K562 (cell line): ENCODE measurements around the gene RPL35. TPM values are rescaled to one million over a fixed set of nuclear protein-coding genes. Genes with fewer than 3 reads are reported as not detected.

Experiments used
- CEBPG ChIP-seq, 3 experiments: fragments of 200-800 bp in 1 of 3; sonication (Bioruptor generic) in 1 of 3; sonication (generic) in 1 of 3; formaldehyde crosslinking in 1 of 3; IDR thresholded peaks in 2 of 3; conservative IDR thresholded peaks in 1 of 3; 2 replicates each; pipeline versions ENCODE4 v1.6.1 to v1.8.0; 2016 to 2022; ENCODE audit warnings: missing compliant biosample characterization in 2 of 3, missing genetic modification characterization in 2 of 3, mild to moderate bottlenecking in 1 of 3, missing genetic modification reagents in 1 of 3
- HDGF ChIP-seq: fragments of 450-650 bp; IDR thresholded peaks from 2 replicates; pipeline ENCODE4 v1.6.1; 2016
- HSF4 ChIP-seq: fragments of 250-450 bp; sonication (Bioruptor Pico); IDR thresholded peaks from 2 replicates; pipeline ENCODE4 v2.1.2; 2022; ENCODE audit warnings: mild to moderate bottlenecking, moderate library complexity, borderline replicate concordance
- JUND ChIP-seq, 2 experiments: IDR thresholded peaks; 2 replicates in 1 of 2; 3 replicates in 1 of 2; pipeline ENCODE4 v1.6.1; 2011; ENCODE audit warnings: borderline replicate concordance in 2 of 2, low read depth in 2 of 2, low read length in 2 of 2, improper control_type of control experiment in 1 of 2, missing biosample characterization in 1 of 2, missing genetic modification characterization in 1 of 2, missing genetic modification reagents in 1 of 2
- MAFF ChIP-seq: IDR thresholded peaks from 2 replicates; pipeline ENCODE4 v1.6.1; 2012; ENCODE audit warnings: low read length, improper control_type of control experiment
- NCOA6 ChIP-seq: fragments of 450-650 bp; IDR thresholded peaks from 2 replicates; pipeline ENCODE4 v1.6.1; 2017; ENCODE audit warnings: mild to moderate bottlenecking
- PRMT5 ChIP-seq: sonication (generic); formaldehyde crosslinking; IDR thresholded peaks from 2 replicates; pipeline ENCODE4 v1.5.0; 2020; ENCODE audit warnings: missing genetic modification reagents
- RAD21 ChIP-seq, 2 experiments: fragments of 250-450 bp in 1 of 2; fragments of 450-650 bp in 1 of 2; sonication (Bioruptor Pico) in 1 of 2; formaldehyde crosslinking in 1 of 2; IDR thresholded peaks in 1 of 2; conservative IDR thresholded peaks in 1 of 2; 2 replicates each; pipeline versions ENCODE4 v1.4.0 to v1.8.0; 2020 to 2022; ENCODE audit warnings: mild to moderate bottlenecking in 2 of 2, moderate library complexity in 1 of 2
- RBFOX2 ChIP-seq: fragments of 200-400 bp; formaldehyde crosslinking; IDR thresholded peaks from 2 replicates; pipeline ENCODE4 v1.6.1; 2017; ENCODE audit warnings: low read depth, mild to moderate bottlenecking, low read length, moderate library complexity
- SRSF1 ChIP-seq: fragments of 200-400 bp; formaldehyde crosslinking; IDR thresholded peaks from 2 replicates; pipeline ENCODE4 v1.6.1; 2017; ENCODE audit warnings: mild to moderate bottlenecking, low read depth, low read length, moderate library complexity
- TAF15 ChIP-seq: fragments of 200-400 bp; formaldehyde crosslinking; IDR thresholded peaks from 2 replicates; pipeline ENCODE4 v1.6.1; 2017; ENCODE audit warnings: mild to moderate bottlenecking, low read depth, low read length, moderate library complexity
- ZNF184 ChIP-seq: sonication (generic); formaldehyde crosslinking; IDR thresholded peaks from 2 replicates; pipeline ENCODE4 v1.5.0; 2020; ENCODE audit warnings: missing genetic modification reagents
- ZNF324 ChIP-seq: fragments of 250-450 bp; sonication (Bioruptor Pico); IDR thresholded peaks from 2 replicates; pipeline ENCODE4 v1.4.0; 2020; ENCODE audit warnings: mild to moderate bottlenecking
- polyA plus RNA-seq, 8 experiments: library from polyadenylated mRNA; depleted of rRNA in 4 of 8; stranded (reverse) in 5 of 8; unstranded in 3 of 8; fragments of >200 nt; fragmentation: Nextera tagmentation in 2 of 8; fragmentation: Illumina TruSeq in 1 of 8; extraction: Ambion mirVana in 2 of 8; extraction: Trizol in 1 of 8; gene quantifications; 2 replicates each; pipeline versions ENCODE4 v1.2.1 to v1.2.3, GENCODE V29; 2011 to 2014; ENCODE audit warnings: inconsistent platforms in 1 of 8, missing spikeins in 1 of 8
- total RNA-seq, 7 experiments: library from RNA; depleted of rRNA in 6 of 7; stranded (reverse); fragments of >200 nt in 6 of 7; fragmentation: Illumina TruSeq in 2 of 7; extraction: Trizol in 2 of 7; gene quantifications; 2 replicates each; pipeline versions ENCODE4 v1.2.1 to v1.2.3, GENCODE V29; 2011 to 2021; ENCODE audit warnings: low replicate concordance in 1 of 7
- TF ChIP-seq, protein P1 (sequence below): fragments of 450-650 bp; IDR thresholded peaks from 2 replicates; pipeline ENCODE4 v1.7.0; 2016; ENCODE audit warnings: borderline replicate concordance
- TF ChIP-seq, protein P2 (sequence below): fragments of 250-450 bp; sonication (Bioruptor Pico); IDR thresholded peaks from 2 replicates; pipeline ENCODE4 v1.9.0; 2021; ENCODE audit warnings: mild to moderate bottlenecking, inconsistent platforms
- TF ChIP-seq, protein P3 (sequence below): fragments of 150-350 bp; conservative IDR thresholded peaks from 2 replicates; pipeline ENCODE4 v1.6.1; 2014; ENCODE audit warnings: low read length
- TF ChIP-seq, protein P4 (sequence below): fragments of 250-450 bp; sonication (Bioruptor Pico); IDR thresholded peaks from 2 replicates; pipeline ENCODE4 v1.8.0; 2022; ENCODE audit warnings: moderate library complexity, mild to moderate bottlenecking, inconsistent platforms
- TF ChIP-seq, protein P5 (sequence below): fragments of 450-650 bp; IDR thresholded peaks from 2 replicates; pipeline ENCODE4 v1.6.1; 2014; ENCODE audit warnings: low read depth, mild to moderate bottlenecking, moderate library complexity, borderline replicate concordance

The RPL35 gene
- total and polyA plus RNA-seq, 9 of the 15 experiments (the other 6 are each of a cell fraction or from before 2014, with no cell fraction given), result 1,755 to 5,101 (median 3,405) TPM

DNA sequence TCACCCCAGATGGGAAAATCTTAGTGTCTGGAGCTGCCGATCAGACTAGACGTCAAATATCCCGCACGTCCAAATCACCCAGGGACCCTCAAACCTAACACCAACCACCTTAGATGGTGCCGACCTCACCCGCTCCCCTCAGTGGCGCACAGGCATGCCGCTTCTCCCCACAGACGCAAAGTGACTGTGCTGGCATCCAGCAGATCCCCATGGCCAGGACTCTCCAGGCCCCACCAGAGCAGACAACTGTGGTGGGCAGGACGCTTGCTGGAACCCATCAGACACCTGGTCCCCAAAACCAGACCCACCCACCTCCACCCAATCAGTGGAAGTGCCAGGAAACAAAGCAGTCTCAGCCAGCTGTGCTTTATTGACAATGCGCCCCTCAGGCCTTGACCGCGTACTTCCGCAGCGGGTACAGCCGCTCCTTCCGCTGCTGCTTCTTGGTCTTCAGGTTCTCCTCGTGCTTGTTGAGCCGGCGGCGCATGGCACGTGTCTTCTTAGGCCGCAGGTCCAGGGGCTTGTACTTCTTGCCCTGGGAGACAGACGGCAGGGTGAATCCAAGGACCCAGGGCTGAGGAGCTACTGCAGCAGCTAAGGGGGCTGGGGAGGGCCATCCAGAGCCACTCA is 4.1 kb downstream of the RPL35 start (continued):
- TF ChIP-seq CEBPG (CRISPR knock-in tag; IDR thresholded peaks at IDR 0.05) (no peak), CEBPG (tag; conservative IDR thresholded peaks at IDR 0.05 in 1 of 2, IDR thresholded peaks at IDR 0.05 in 1 of 2) (no peak), RAD21 (CRISPR knock-in tag; conservative IDR thresholded peaks at IDR 0.05 in 1 of 2, IDR thresholded peaks at IDR 0.05 in 1 of 2) (no peak), SRSF1 (no peak), ZNF184 (CRISPR knock-in tag) (no peak), HDGF (no peak), NCOA6 (no peak), JUND (IDR thresholded peaks at IDR 0.05; ENCODE audit: borderline replicate concordance, low read depth, low read length) (no peak), JUND (tag; IDR thresholded peaks at IDR 0.05; ENCODE audit: borderline replicate concordance, low read depth, low read length) (no peak), PRMT5 (CRISPR knock-in tag) (no peak), TAF15 (0 out of 2 replicates have a peak, but pooled peaks have one; percentile 48), ZNF324 (no peak), MAFF (no peak), RBFOX2 (peak; percentile 73), HSF4 (CRISPR knock-in tag) (no peak)
- TF ChIP-seq, protein P1, sequence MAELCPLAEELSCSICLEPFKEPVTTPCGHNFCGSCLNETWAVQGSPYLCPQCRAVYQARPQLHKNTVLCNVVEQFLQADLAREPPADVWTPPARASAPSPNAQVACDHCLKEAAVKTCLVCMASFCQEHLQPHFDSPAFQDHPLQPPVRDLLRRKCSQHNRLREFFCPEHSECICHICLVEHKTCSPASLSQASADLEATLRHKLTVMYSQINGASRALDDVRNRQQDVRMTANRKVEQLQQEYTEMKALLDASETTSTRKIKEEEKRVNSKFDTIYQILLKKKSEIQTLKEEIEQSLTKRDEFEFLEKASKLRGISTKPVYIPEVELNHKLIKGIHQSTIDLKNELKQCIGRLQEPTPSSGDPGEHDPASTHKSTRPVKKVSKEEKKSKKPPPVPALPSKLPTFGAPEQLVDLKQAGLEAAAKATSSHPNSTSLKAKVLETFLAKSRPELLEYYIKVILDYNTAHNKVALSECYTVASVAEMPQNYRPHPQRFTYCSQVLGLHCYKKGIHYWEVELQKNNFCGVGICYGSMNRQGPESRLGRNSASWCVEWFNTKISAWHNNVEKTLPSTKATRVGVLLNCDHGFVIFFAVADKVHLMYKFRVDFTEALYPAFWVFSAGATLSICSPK, result no peak
- TF ChIP-seq, protein P2, sequence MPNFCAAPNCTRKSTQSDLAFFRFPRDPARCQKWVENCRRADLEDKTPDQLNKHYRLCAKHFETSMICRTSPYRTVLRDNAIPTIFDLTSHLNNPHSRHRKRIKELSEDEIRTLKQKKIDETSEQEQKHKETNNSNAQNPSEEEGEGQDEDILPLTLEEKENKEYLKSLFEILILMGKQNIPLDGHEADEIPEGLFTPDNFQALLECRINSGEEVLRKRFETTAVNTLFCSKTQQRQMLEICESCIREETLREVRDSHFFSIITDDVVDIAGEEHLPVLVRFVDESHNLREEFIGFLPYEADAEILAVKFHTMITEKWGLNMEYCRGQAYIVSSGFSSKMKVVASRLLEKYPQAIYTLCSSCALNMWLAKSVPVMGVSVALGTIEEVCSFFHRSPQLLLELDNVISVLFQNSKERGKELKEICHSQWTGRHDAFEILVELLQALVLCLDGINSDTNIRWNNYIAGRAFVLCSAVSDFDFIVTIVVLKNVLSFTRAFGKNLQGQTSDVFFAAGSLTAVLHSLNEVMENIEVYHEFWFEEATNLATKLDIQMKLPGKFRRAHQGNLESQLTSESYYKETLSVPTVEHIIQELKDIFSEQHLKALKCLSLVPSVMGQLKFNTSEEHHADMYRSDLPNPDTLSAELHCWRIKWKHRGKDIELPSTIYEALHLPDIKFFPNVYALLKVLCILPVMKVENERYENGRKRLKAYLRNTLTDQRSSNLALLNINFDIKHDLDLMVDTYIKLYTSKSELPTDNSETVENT (CRISPR knock-in tag), result no peak
- TF ChIP-seq, protein P3, sequence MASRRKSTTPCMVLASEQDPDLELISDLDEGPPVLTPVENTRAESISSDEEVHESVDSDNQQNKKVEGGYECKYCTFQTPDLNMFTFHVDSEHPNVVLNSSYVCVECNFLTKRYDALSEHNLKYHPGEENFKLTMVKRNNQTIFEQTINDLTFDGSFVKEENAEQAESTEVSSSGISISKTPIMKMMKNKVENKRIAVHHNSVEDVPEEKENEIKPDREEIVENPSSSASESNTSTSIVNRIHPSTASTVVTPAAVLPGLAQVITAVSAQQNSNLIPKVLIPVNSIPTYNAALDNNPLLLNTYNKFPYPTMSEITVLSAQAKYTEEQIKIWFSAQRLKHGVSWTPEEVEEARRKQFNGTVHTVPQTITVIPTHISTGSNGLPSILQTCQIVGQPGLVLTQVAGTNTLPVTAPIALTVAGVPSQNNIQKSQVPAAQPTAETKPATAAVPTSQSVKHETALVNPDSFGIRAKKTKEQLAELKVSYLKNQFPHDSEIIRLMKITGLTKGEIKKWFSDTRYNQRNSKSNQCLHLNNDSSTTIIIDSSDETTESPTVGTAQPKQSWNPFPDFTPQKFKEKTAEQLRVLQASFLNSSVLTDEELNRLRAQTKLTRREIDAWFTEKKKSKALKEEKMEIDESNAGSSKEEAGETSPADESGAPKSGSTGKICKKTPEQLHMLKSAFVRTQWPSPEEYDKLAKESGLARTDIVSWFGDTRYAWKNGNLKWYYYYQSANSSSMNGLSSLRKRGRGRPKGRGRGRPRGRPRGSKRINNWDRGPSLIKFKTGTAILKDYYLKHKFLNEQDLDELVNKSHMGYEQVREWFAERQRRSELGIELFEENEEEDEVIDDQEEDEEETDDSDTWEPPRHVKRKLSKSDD, result no peak
- TF ChIP-seq, protein P4, sequence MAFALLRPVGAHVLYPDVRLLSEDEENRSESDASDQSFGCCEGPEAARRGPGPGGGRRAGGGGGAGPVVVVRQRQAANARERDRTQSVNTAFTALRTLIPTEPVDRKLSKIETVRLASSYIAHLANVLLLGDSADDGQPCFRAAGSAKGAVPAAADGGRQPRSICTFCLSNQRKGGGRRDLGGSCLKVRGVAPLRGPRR, result no peak
- TF ChIP-seq, protein P5, sequence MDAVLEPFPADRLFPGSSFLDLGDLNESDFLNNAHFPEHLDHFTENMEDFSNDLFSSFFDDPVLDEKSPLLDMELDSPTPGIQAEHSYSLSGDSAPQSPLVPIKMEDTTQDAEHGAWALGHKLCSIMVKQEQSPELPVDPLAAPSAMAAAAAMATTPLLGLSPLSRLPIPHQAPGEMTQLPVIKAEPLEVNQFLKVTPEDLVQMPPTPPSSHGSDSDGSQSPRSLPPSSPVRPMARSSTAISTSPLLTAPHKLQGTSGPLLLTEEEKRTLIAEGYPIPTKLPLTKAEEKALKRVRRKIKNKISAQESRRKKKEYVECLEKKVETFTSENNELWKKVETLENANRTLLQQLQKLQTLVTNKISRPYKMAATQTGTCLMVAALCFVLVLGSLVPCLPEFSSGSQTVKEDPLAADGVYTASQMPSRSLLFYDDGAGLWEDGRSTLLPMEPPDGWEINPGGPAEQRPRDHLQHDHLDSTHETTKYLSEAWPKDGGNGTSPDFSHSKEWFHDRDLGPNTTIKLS, result no peak
